HFF-Myc (cell line): ENCODE data around the gene NBEA.
A peak's percentile ranks its signal among the peaks of the same experiment; 100 is the strongest.

Experiments used
- DNase-seq: peaks from one replicate; pipeline ENCODE4 v3.0.0-alpha.2; 2011; ENCODE audit warnings: low read depth; ENCODE audit errors: extremely low read depth
- H3K4me3 ChIP-seq: replicated peaks from 2 replicates; pipeline ENCODE4 v1.5.1; 2011; ENCODE audit warnings: low read depth, mild to moderate bottlenecking, control low read depth, low read length
- CTCF ChIP-seq: IDR thresholded peaks from 2 replicates; pipeline ENCODE4 v1.5.1; 2012; ENCODE audit warnings: mild to moderate bottlenecking, low read depth, low read length, control low read depth; ENCODE audit errors: missing control alignments

Gene NBEA

GRCh38 chr13:35618565-35619083 is 676.6 kb downstream of the NBEA start:
- no peak for TF ChIP-seq CTCF
- H3K4me3 ChIP-seq, result no peak overlapping the region
- no peak for DNase-seq

- no peak for TF ChIP-seq CTCF
- DNase-seq, result no peak
- no peak overlapping the region for H3K4me3 ChIP-seq
Measured at GRCh38 chr13:35621989-35622388, 679.9 kb downstream of the NBEA start.

- H3K4me3 ChIP-seq, result no peak overlapping the region
- no peak for DNase-seq
- no peak for TF ChIP-seq CTCF
Measured at GRCh38 chr13:35629026-35629425, 687.0 kb downstream of the NBEA start.

GRCh38 chr13:35630551-35631275 is 688.6 kb downstream of the NBEA start:
- peak; percentile 56 for DNase-seq
- H3K4me3 ChIP-seq, result no peak overlapping the region
- TF ChIP-seq CTCF, result peak; percentile 81

- TF ChIP-seq CTCF, result no peak
- no peak for DNase-seq
- no peak overlapping the region for H3K4me3 ChIP-seq
Measured at GRCh38 chr13:35631666-35632065, 689.6 kb downstream of the NBEA start.

- no peak for TF ChIP-seq CTCF
- DNase-seq, result no peak
- H3K4me3 ChIP-seq, result no peak overlapping the region
Measured at GRCh38 chr13:35643625-35644024, 701.6 kb downstream of the NBEA start.
